Measurements from ENCODE around the gene BMP4. TPM values are rescaled to one million over a fixed set of nuclear protein-coding genes. Genes with fewer than 3 reads are reported as not detected.

BMP4 gene
- total RNA-seq, 1 experiment from 2014 or later, result 12.2 TPM

DNA sequence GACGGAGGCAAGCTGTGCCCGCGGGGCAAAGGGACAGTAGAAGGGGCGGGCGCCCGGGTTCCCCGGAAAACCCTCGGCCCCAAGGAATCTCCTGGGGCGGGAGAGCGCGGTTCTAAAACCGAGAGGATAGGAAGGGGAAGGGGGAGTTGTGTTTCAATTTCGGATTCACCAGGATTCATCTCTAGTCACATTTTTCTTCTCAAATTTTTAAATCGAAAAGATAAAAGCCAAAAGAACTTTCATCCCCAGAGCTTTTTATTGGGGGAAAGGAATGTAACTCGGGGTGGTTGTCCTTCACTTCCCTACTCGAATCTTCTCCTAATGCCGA is 1.4 kb downstream of the BMP4 start:
- Mint-ChIP-seq H3K36me3 (ENCODE audit: insufficient read depth in 1 of 3, low read depth in 3 of 3) (peaks cover 8 to 19% (median 10%) of the 10 kb centered on the region in 3 experiments), H3K27ac (no peak overlapping the region), H3K4me1 (peaks cover 36 to 52% of the 10 kb centered on the region in 2 experiments), H3K4me3 (peak overlapping the region; percentile 84 to 93), H3K9me3 (no peaks in the 10 kb centered on the region; a peak in 1 of 5 replicates), H3K27me3 (ENCODE audit: low read depth) (peaks cover 89% of the 10 kb centered on the region)
- Histone ChIP-seq H2BK20ac (ENCODE audit: low read depth, low read length, poor library complexity, severe bottlenecking) (no peak overlapping the region), H3K9me3 (ENCODE audit: control insufficient read depth, low read depth, low read length) (no peaks in the 10 kb centered on the region), H4K20me1 (ENCODE audit: control insufficient read depth, insufficient read depth, insufficient read length) (no peaks in the 10 kb centered on the region), H3K79me2 (ENCODE audit: insufficient read depth, low read length) (no peaks in the 10 kb centered on the region), H3K23me2 (ENCODE audit: insufficient read length, low read depth, low read length, poor library complexity, severe bottlenecking) (peaks cover 48% of the 10 kb centered on the region), H3T11ph (ENCODE audit: low read length) (no peak overlapping the region), H2BK12ac (ENCODE audit: insufficient read length, low read depth, low read length) (no peak overlapping the region), H3K79me1 (ENCODE audit: insufficient read depth, low read depth, low read length, poor library complexity, severe bottlenecking) (no peaks in the 10 kb centered on the region), H2AFZ (ENCODE audit: low read length) (no peak overlapping the region), H2AK5ac (ENCODE audit: insufficient read length, low read length) (no peak overlapping the region), H3K9ac (ENCODE audit: extremely low read depth, insufficient read length, low read length) (no peak overlapping the region), H3K14ac (ENCODE audit: insufficient read depth, low read length) (no peak overlapping the region), H3K4ac (ENCODE audit: low read depth, low read length) (no peak overlapping the region), H4K5ac (ENCODE audit: insufficient read length, low read depth, low read length) (no peak overlapping the region), H4K8ac (replicated peaks; ENCODE audit: insufficient read length, low read depth, low read length) (no peak overlapping the region), H2BK5ac (ENCODE audit: insufficient read length, low read length) (no peak overlapping the region), H3K18ac (ENCODE audit: insufficient read length, low read depth, low read length) (no peak overlapping the region), H3K4me1 (ENCODE audit: insufficient read depth, low read length) (peaks cover 2% of the 10 kb centered on the region; the same call in 1 of the 2 replicates), H3K56ac (ENCODE audit: insufficient read length, low read depth, low read length) (no peak overlapping the region), H3K27ac (ENCODE audit: insufficient read length, low read depth, low read length) (no peak overlapping the region), H2BK15ac (ENCODE audit: low read depth, low read length) (no peak overlapping the region), H3K4me2 (ENCODE audit: insufficient read depth, insufficient read length, low read length) (peak overlapping the region; percentile 81), H2BK120ac (ENCODE audit: low read depth, low read length, poor library complexity, severe bottlenecking) (no peak overlapping the region), H3K27me3 (ENCODE audit: insufficient read depth, low read length) (peaks cover 35% of the 10 kb centered on the region; the same call in 1 of the 2 replicates), H3K23ac (ENCODE audit: insufficient read length, low read depth, low read length) (no peak overlapping the region), H4K91ac (ENCODE audit: insufficient read length, low read depth, low read length) (no peak overlapping the region)
- no peak for DNase-seq
- TF ChIP-seq CTCF (conservative IDR thresholded peaks at IDR 0.05), result no peak
- WGBS (ENCODE audit: extremely low coverage, insufficient read length, low lambda C conversion rate), result no CpG with 5 or more reads among the region's 17 CpGs

Data from H9 (cell line).